GM12878 (cell line): ENCODE data around the gene MRPL42. TPM values are rescaled to one million over a fixed set of nuclear protein-coding genes. Genes with fewer than 3 reads are reported as not detected.

Source experiments
- ATAC-seq: fragments of 200-7000 bp; cut with Tn5 transposase; 3 replicates; pipeline ENCODE4 v1.9.1; 2020; ENCODE audit warnings: mild to moderate bottlenecking, moderate library complexity
- BruUV-seq: library from RNA; stranded (reverse); fragments of 400-500 nt; replicated peaks from 2 replicates; lab custom pipeline; 2021; lab: Mats Ljungman, UMichigan
- CTCF ChIA-PET: fragments of 300-600 bp; sonication (Branson Sonifier 250); formaldehyde crosslinking; extraction: SDS; loops from one replicate; lab custom pipeline; 2021; ENCODE audit warnings: inconsistent platforms; lab: Yijun Ruan, JAX
- POLR2A ChIA-PET: fragments of 350-600 bp; formaldehyde crosslinking; extraction: SDS; loops from one replicate; lab custom pipeline; 2021; ENCODE audit warnings: inconsistent platforms; lab: Charles Lee
- RAD21 ChIA-PET: fragments of 300-600 bp; sonication (Branson Sonifier 250); formaldehyde crosslinking; loops from one replicate; lab custom pipeline; 2023; ENCODE audit warnings: antibody characterized with exemption; ENCODE audit not compliant: unreplicated experiment; lab: Charles Lee
- SMC1A ChIA-PET: fragments of 300-600 bp; sonication (Branson Sonifier 250); formaldehyde crosslinking; loops from one replicate; lab custom pipeline; 2023; ENCODE audit not compliant: unreplicated experiment, uncharacterized antibody; lab: Charles Lee
- DNase-seq: peaks from one replicate; pipeline ENCODE4 v3.0.0-alpha.2; 2011; ENCODE audit warnings: low read depth, low spot score
- FAIRE-seq: peaks from 3 replicates; lab custom pipeline; 2011; peaks lifted over from hg19 to GRCh38; lab: Jason Lieb, UNC
- H2AFZ ChIP-seq: 2 replicates; pipeline ENCODE4 v1.6.0; 2011; ENCODE audit warnings: low read depth, low read length, control low read depth; ENCODE audit not compliant: control insufficient read depth
- H3K27ac ChIP-seq: 2 replicates; pipeline ENCODE4 v1.5.1; 2011; ENCODE audit warnings: control low read depth; ENCODE audit not compliant: control insufficient read depth, insufficient read depth
- H3K27me3 ChIP-seq, 2 experiments: replicated peaks in 1 of 2; 2 replicates each; pipeline versions ENCODE4 v1.6.0 to v1.6.1; 2011; ENCODE audit warnings: low read length in 1 of 2; ENCODE audit not compliant: control insufficient read depth in 2 of 2, insufficient read depth in 2 of 2
- H3K36me3 ChIP-seq, 2 experiments: 2 replicates each; pipeline ENCODE4 v1.5.1; 2011; ENCODE audit warnings: low read length in 1 of 2; ENCODE audit not compliant: control insufficient read depth in 2 of 2, insufficient read depth in 2 of 2
- H3K4me1 ChIP-seq: 2 replicates; pipeline ENCODE4 v1.6.1; 2011; ENCODE audit warnings: mild to moderate bottlenecking, low read length, moderate library complexity, mixed read lengths; ENCODE audit not compliant: control insufficient read depth, insufficient read depth
- H3K4me2 ChIP-seq: 2 replicates; pipeline ENCODE4 v1.6.0; 2011; ENCODE audit warnings: control low read depth; ENCODE audit not compliant: control insufficient read depth, insufficient read depth
- H3K4me3 ChIP-seq: fragments of 200-600 bp; sonication (generic); 2 replicates; pipeline ENCODE4 v1.5.1; 2016
- H3K79me2 ChIP-seq: 2 replicates; pipeline ENCODE4 v1.6.0; 2011; ENCODE audit warnings: low read length; ENCODE audit not compliant: control insufficient read depth, insufficient read depth
- H3K9ac ChIP-seq: 2 replicates; pipeline ENCODE4 v1.8.0; 2011; ENCODE audit warnings: low read length, control low read depth, mixed read lengths; ENCODE audit not compliant: control insufficient read depth, insufficient read depth
- H3K9me3 ChIP-seq: replicated peaks from 3 replicates; pipeline ENCODE4 v1.5.1; 2011; ENCODE audit warnings: mild to moderate bottlenecking, low read length; ENCODE audit not compliant: control insufficient read depth, insufficient read depth
- H4K20me1 ChIP-seq: 2 replicates; pipeline ENCODE4 v1.6.0; 2011; ENCODE audit not compliant: control insufficient read depth, insufficient read depth
- ASH2L ChIP-seq: fragments of 300-600, 200-600 bp; sonication (generic); IDR thresholded peaks from 2 replicates; pipeline ENCODE4 v1.6.1; 2017; ENCODE audit warnings: low read depth, mild to moderate bottlenecking, borderline replicate concordance
- ATF3 ChIP-seq: IDR thresholded peaks from 2 replicates; pipeline ENCODE4 v1.6.1; 2011; ENCODE audit warnings: low read depth, mild to moderate bottlenecking, low read length, moderate library complexity, borderline replicate concordance; ENCODE audit errors: extremely low read depth
- BMI1 ChIP-seq: fragments of 450-650 bp; IDR thresholded peaks from 2 replicates; pipeline ENCODE4 v1.6.1; 2016; ENCODE audit warnings: mild to moderate bottlenecking, moderate library complexity, borderline replicate concordance
- ESRRA ChIP-seq: IDR thresholded peaks from 2 replicates; pipeline ENCODE4 v1.6.1; 2012; ENCODE audit warnings: mild to moderate bottlenecking, low read length, improper control_type of control experiment
- FOXM1 ChIP-seq: IDR thresholded peaks from 2 replicates; pipeline ENCODE4 v1.6.1; 2012; ENCODE audit warnings: low read depth, mild to moderate bottlenecking, inconsistent platforms, low read length, moderate library complexity
- IRF5 ChIP-seq: fragments of 450-650 bp; IDR thresholded peaks from 2 replicates; pipeline ENCODE4 v1.6.1; 2017; ENCODE audit warnings: borderline replicate concordance
- KAT2A ChIP-seq: conservative IDR thresholded peaks from 2 replicates; pipeline ENCODE4 v1.6.1; 2011; ENCODE audit warnings: low read depth, low read length; ENCODE audit not compliant: control insufficient read depth
- MLLT1 ChIP-seq: fragments of 450-650 bp; IDR thresholded peaks from 2 replicates; pipeline ENCODE4 v1.6.1; 2016; ENCODE audit warnings: mild to moderate bottlenecking
- MXI1 ChIP-seq: fragments of 150-350 bp; IDR thresholded peaks from 2 replicates; pipeline ENCODE4 v1.6.1; 2011; ENCODE audit warnings: low read depth, mild to moderate bottlenecking, inconsistent platforms, low read length, improper control_type of control experiment
- NR2F1 ChIP-seq: fragments of 450-650 bp; conservative IDR thresholded peaks from 2 replicates; pipeline ENCODE4 v1.6.1; 2017; ENCODE audit warnings: mild to moderate bottlenecking
- PBX3 ChIP-seq: IDR thresholded peaks from 2 replicates; pipeline ENCODE4 v1.6.1; 2011; ENCODE audit warnings: mild to moderate bottlenecking, low read depth, low read length, moderate library complexity; ENCODE audit not compliant: insufficient replicate concordance
- PML ChIP-seq: IDR thresholded peaks from 2 replicates; pipeline ENCODE4 v1.6.1; 2012; ENCODE audit warnings: low read length, inconsistent platforms
- RAD51 ChIP-seq: fragments of 450-650 bp; IDR thresholded peaks from 2 replicates; pipeline ENCODE4 v1.6.1; 2016; ENCODE audit warnings: moderate library complexity, mild to moderate bottlenecking, inconsistent platforms
- RELB ChIP-seq: fragments of 450-650 bp; IDR thresholded peaks from 2 replicates; pipeline ENCODE4 v1.6.1; 2017; ENCODE audit warnings: low read depth, mild to moderate bottlenecking, moderate library complexity
- SP1 ChIP-seq: IDR thresholded peaks from one replicate; pipeline ENCODE4 v1.6.1; 2011; ENCODE audit warnings: low read depth, low read length
- SPI1 ChIP-seq: IDR thresholded peaks from 2 replicates; pipeline ENCODE4 v1.6.1; 2011; ENCODE audit warnings: low read depth, mild to moderate bottlenecking, low read length, moderate library complexity, borderline replicate concordance; ENCODE audit not compliant: insufficient read depth
- WGBS: methylation state at CpG from one replicate; pipeline ENCODE4 v1.1.6; 2016; ENCODE audit warnings: low lambda C conversion rate; ENCODE audit not compliant: insufficient replicate concordance, insufficient coverage; ENCODE audit errors: missing lambda C conversion rate; 5-methylcytosine and 5-hydroxymethylcytosine counted together
- in situ Hi-C: fragments of 300-500 bp; cut with MboI; formaldehyde crosslinking; loops from 9 replicates; pipeline ENCODE4 v1.14.3; 2018; ENCODE audit warnings: mixed read lengths
- intact Hi-C: fragments of 100-400 bp; cut with micrococcal nuclease; formaldehyde crosslinking; loops from one replicate; pipeline ENCODE4 v1.14.2; 2022; ENCODE audit not compliant: unreplicated experiment
- polyA plus RNA-seq, 11 experiments: library from polyadenylated mRNA; depleted of rRNA in 4 of 11; unstranded in 6 of 11; stranded (reverse) in 5 of 11; fragments of >200 nt; fragmentation: Nextera tagmentation in 4 of 11; fragmentation: Illumina TruSeq in 1 of 11; extraction: Ambion mirVana in 4 of 11; extraction: Trizol in 1 of 11; gene quantifications; 1 replicate in 1 of 11; 2 replicates in 10 of 11; pipeline versions ENCODE4 v1.2.1 to v1.2.3, GENCODE V29; 2011 to 2016; ENCODE audit warnings: inconsistent platforms in 2 of 11, missing spikeins in 2 of 11, low read depth in 1 of 11
- total RNA-seq, 4 experiments: library from RNA; depleted of rRNA in 3 of 4; stranded (reverse); fragments of >200 nt in 3 of 4; fragmentation: Illumina TruSeq in 1 of 4; extraction: Trizol in 1 of 4; gene quantifications; 2 replicates each; pipeline versions ENCODE4 v1.2.1 to v1.2.3, GENCODE V29; 2013 to 2021

The MRPL42 gene
- total and polyA plus RNA-seq, 10 of the 15 experiments (the other 5 are each of a cell fraction or from before 2014, with no cell fraction given) = 65.1 to 427 (median 126) TPM

- intact Hi-C loops = no loop called here
- TF ChIP-seq NR2F1 (peak; percentile 46), BMI1 (no peak), SP1 (no peak), FOXM1 (no peak), ESRRA (no peak), KAT2A (no peak), SPI1 (no peak), PBX3 (no peak), ASH2L (no peak), MLLT1 (no peak), MXI1 (peak; percentile 68), RELB (no peak), ATF3 (no peak), RAD51 (peak; percentile 67), PML (0 out of 2 replicates have a peak, but pooled peaks have one; percentile 15), IRF5 (no peak)
Measured at GRCh38 chr12:93440043-93440835, 27.1 kb upstream of the MRPL42 start.

More at GRCh38 chr12:93440043-93440835, 27.1 kb upstream of the MRPL42 start:
- CTCF ChIA-PET = interaction anchor here (3.0 to 9.6 kb wide), 2 partner anchors 17 to 25 kb away, joined by 13 to 163 read pairs; no protein-coding TSS in a partner anchor
- FAIRE-seq (no peak), ATAC-seq (no peak), DNase-seq (no peak)
- H3K36me3 ChIP-seq = no peaks in the 10 kb centered on the region
- SMC1A ChIA-PET = interaction anchor here (7.1 kb wide), 1 partner anchor 16 kb away, joined by 76 read pairs; no protein-coding TSS in a partner anchor
- peak overlapping the region; percentile 84 for H3K9ac ChIP-seq
- H3K27me3 ChIP-seq = no peaks in the 10 kb centered on the region
- RAD21 ChIA-PET = interaction anchor here (0.9 to 6.3 kb wide), 2 partner anchors 17 to 662 kb away, joined by 3 to 145 read pairs; no protein-coding TSS in a partner anchor
- H3K4me3 ChIP-seq = peak overlapping the region; percentile 83
- H2AFZ ChIP-seq = no peak overlapping the region
- WGBS = under 1% methylated on average over 12 of the region's 12 CpGs
- POLR2A ChIA-PET = interaction anchor here (0.7 to 1.2 kb wide), 2 partner anchors 11 to 58 kb away, joined by 3 to 5 read pairs; no protein-coding TSS in a partner anchor
- H3K79me2 ChIP-seq = peaks cover 71% of the 10 kb centered on the region
- H4K20me1 ChIP-seq = no peaks in the 10 kb centered on the region
- BruUV-seq = TSS peak; percentile 59
- in situ Hi-C loops = no loop called here
- H3K4me2 ChIP-seq = peak overlapping the region; percentile 86
- H3K4me1 ChIP-seq = peaks cover 13% of the 10 kb centered on the region
- H3K9me3 ChIP-seq = no peaks in the 10 kb centered on the region
- H3K27ac ChIP-seq = peak overlapping the region; percentile 73
